ENCODE results near the gene LMOD3. TPM values are rescaled to one million over a fixed set of nuclear protein-coding genes. Genes with fewer than 3 reads are reported as not detected.

The LMOD3 gene
- polyA plus RNA-seq, 1 experiment = not detected

GRCh38 chr3:69116162-69116561 lies 6.2 kb downstream of the LMOD3 start:
- Histone ChIP-seq H3K36me3 (ENCODE audit: control insufficient read depth, insufficient read depth, low read length) (no peaks in the 10 kb centered on the region), H3K4me3 (ENCODE audit: low read depth, low read length) (no peak overlapping the region), H3K27me3 (ENCODE audit: control insufficient read depth, insufficient read depth, low read length) (no peaks in the 10 kb centered on the region; the same call in 1 of the 2 replicates)
- ChIA-PET CTCF (interaction anchor here (1.6 kb wide), 1 partner anchor 10 kb away, joined by 7 read pairs; no protein-coding TSS in a partner anchor), POLR2A (no interaction called here)
- TF ChIP-seq, protein P1, sequence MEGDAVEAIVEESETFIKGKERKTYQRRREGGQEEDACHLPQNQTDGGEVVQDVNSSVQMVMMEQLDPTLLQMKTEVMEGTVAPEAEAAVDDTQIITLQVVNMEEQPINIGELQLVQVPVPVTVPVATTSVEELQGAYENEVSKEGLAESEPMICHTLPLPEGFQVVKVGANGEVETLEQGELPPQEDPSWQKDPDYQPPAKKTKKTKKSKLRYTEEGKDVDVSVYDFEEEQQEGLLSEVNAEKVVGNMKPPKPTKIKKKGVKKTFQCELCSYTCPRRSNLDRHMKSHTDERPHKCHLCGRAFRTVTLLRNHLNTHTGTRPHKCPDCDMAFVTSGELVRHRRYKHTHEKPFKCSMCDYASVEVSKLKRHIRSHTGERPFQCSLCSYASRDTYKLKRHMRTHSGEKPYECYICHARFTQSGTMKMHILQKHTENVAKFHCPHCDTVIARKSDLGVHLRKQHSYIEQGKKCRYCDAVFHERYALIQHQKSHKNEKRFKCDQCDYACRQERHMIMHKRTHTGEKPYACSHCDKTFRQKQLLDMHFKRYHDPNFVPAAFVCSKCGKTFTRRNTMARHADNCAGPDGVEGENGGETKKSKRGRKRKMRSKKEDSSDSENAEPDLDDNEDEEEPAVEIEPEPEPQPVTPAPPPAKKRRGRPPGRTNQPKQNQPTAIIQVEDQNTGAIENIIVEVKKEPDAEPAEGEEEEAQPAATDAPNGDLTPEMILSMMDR (IDR thresholded peaks at IDR 0.05; ENCODE audit: insufficient read depth, low read depth, low read length) = no peak
- DNase-seq (ENCODE audit: low read depth) = no peak

GRCh38 chr3:69115731-69116130 lies 6.7 kb downstream of the LMOD3 start:
- Histone ChIP-seq H3K27me3 (ENCODE audit: control insufficient read depth, insufficient read depth, low read length) (no peaks in the 10 kb centered on the region; the same call in 1 of the 2 replicates), H3K36me3 (ENCODE audit: control insufficient read depth, insufficient read depth, low read length) (no peaks in the 10 kb centered on the region), H3K4me3 (ENCODE audit: low read depth, low read length) (no peak overlapping the region)
- TF ChIP-seq, protein P1 (IDR thresholded peaks at IDR 0.05; ENCODE audit: insufficient read depth, low read depth, low read length) = no peak
- ChIA-PET CTCF (interaction anchor here (1.6 kb wide), 1 partner anchor 10 kb away, joined by 7 read pairs; no protein-coding TSS in a partner anchor), POLR2A (no interaction called here)
- DNase-seq (ENCODE audit: low read depth) = no peak

GRCh38 chr3:69113536-69113935 lies 8.9 kb downstream of the LMOD3 start:
- CTCF ChIA-PET = interaction anchor here (0.7 to 1.0 kb wide), 2 partner anchors 8 to 62 kb away, joined by 3 read pairs; no protein-coding TSS in a partner anchor
- Histone ChIP-seq H3K36me3 (ENCODE audit: control insufficient read depth, insufficient read depth, low read length) (no peaks in the 10 kb centered on the region), H3K4me3 (ENCODE audit: low read depth, low read length) (no peak overlapping the region), H3K27me3 (ENCODE audit: control insufficient read depth, insufficient read depth, low read length) (no peaks in the 10 kb centered on the region)
- POLR2A ChIA-PET = no interaction called here
- no peak for DNase-seq (ENCODE audit: low read depth)
- TF ChIP-seq, protein P1 (IDR thresholded peaks at IDR 0.05; ENCODE audit: insufficient read depth, low read depth, low read length) = no peak

- TF ChIP-seq, protein P1 (IDR thresholded peaks at IDR 0.05; ENCODE audit: insufficient read depth, low read depth, low read length) = no peak
- no peaks in the 10 kb centered on the region for H3K36me3 ChIP-seq (ENCODE audit: control insufficient read depth, insufficient read depth, low read length)
- H3K27me3 ChIP-seq (ENCODE audit: control insufficient read depth, insufficient read depth, low read length) = no peaks in the 10 kb centered on the region
- DNase-seq (ENCODE audit: low read depth) = no peak
- ChIA-PET POLR2A (no interaction called here), CTCF (interaction anchor here (8.0 kb wide), 1 partner anchor 9 kb away, joined by 75 read pairs; the partner anchor contains the start of gene LMOD3)
- H3K4me3 ChIP-seq (ENCODE audit: low read depth, low read length) = no peak overlapping the region
Measured at GRCh38 chr3:69110941-69111546, 11.4 kb downstream of the LMOD3 start.

- Histone ChIP-seq H3K4me3 (ENCODE audit: low read depth, low read length) (no peak overlapping the region), H3K27me3 (ENCODE audit: control insufficient read depth, insufficient read depth, low read length) (no peaks in the 10 kb centered on the region), H3K36me3 (ENCODE audit: control insufficient read depth, insufficient read depth, low read length) (no peaks in the 10 kb centered on the region)
- TF ChIP-seq, protein P1 (IDR thresholded peaks at IDR 0.05; ENCODE audit: insufficient read depth, low read depth, low read length) = no peak
- no peak for DNase-seq (ENCODE audit: low read depth)
- POLR2A ChIA-PET = no interaction called here
- CTCF ChIA-PET = interaction anchor here (8.0 kb wide), 1 partner anchor 12 kb away, joined by 75 read pairs; the partner anchor contains the start of gene LMOD3
Measured at GRCh38 chr3:69108811-69109210, 13.6 kb downstream of the LMOD3 start.
